ENCODE measurements around the gene ZNF547.

Gene ZNF547

GRCh38 chr19:57362997-57363687 is at the start of gene ZNF547, which contains the start of gene TRAPPC2B:
Gene ZNF547 (plus strand): TSS chr19:57363551. CDS start chr19:57368556, 5,005 bp downstream.
Gene TRAPPC2B (plus strand): TSS chr19:57363551. CDS start chr19:57364834, 1,283 bp downstream.
- TF ChIP-seq POLR2A (IDR thresholded peaks at IDR 0.05; ENCODE audit: low read depth, low read length): peak; percentile 94
- peak; percentile 97 for DNase-seq (ENCODE audit: insufficient read length, low spot score)
- peak; percentile 89 for FAIRE-seq

GRCh38 chr19:57314146-57314545 is 49.2 kb upstream of the ZNF547 start:
- DNase-seq (ENCODE audit: insufficient read length, low spot score) (no peak), FAIRE-seq (no peak)
- TF ChIP-seq POLR2A (IDR thresholded peaks at IDR 0.05; ENCODE audit: low read depth, low read length): no peak

DNA sequence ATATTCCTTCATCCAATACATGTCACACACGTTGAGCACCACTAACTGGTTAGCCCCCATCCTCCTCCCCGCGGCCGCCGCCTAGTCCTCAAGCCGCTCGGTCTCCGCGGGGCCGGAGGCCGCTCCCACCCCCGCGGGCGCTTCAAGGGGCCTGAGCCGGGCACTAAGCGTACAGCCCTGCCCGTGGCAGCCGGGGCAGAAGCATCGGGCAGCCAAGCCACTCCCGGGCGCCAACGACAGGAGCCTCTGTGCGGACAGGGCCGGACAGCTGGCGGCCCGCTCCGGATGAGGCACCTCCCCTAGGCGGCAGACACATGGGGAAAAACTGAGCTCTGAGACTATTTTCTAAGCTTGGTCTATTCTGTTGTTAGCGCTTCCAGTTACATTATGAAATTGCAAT is 45.8 kb upstream of the ZNF547 start:
- DNase-seq (ENCODE audit: insufficient read length, low spot score) (no peak), FAIRE-seq (no peak)
- TF ChIP-seq POLR2A (IDR thresholded peaks at IDR 0.05; ENCODE audit: low read depth, low read length): no peak

- no peak for TF ChIP-seq POLR2A (IDR thresholded peaks at IDR 0.05; ENCODE audit: low read depth, low read length)
- DNase-seq (ENCODE audit: insufficient read length, low spot score) (no peak), FAIRE-seq (no peak)
These were observed 43.5 kb upstream of the ZNF547 start for GRCh38 chr19:57319869-57320179.

GRCh38 chr19:57320180-57321084 is 42.9 kb upstream of the ZNF547 start, which contains the start of gene ZNF543:
Gene ZNF543 (plus strand): TSS chr19:57320472. CDS start chr19:57320854, 382 bp downstream.
- peak; percentile 95 for FAIRE-seq
- peak; percentile 94 for TF ChIP-seq POLR2A (IDR thresholded peaks at IDR 0.05; ENCODE audit: low read depth, low read length)
- DNase-seq (ENCODE audit: insufficient read length, low spot score): peak; percentile 99

DNA sequence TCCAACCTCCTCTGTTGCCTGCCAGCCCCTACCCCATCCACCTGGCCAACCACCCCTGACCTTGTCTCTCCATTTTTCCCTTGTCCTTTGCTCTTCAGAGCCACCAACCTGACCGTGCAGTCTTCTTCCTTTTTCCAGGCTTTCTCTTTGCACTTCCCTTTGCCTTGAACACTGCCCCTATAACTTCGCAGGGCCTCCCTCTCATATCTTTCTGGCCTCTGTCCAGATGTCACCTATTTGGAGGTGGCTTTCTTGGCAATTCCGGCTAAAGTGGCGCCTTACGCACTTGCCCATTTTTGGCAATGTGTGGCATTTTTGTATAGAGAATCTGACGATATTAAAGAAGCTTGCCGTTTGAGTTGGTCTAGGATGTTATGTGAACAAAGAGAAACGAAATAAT is 42.2 kb upstream of the ZNF547 start:
- no peak for FAIRE-seq
- no peak for DNase-seq (ENCODE audit: insufficient read length, low spot score)
- TF ChIP-seq POLR2A (IDR thresholded peaks at IDR 0.05; ENCODE audit: low read depth, low read length): no peak

- DNase-seq (ENCODE audit: insufficient read length, low spot score) (no peak), FAIRE-seq (no peak)
- TF ChIP-seq POLR2A (IDR thresholded peaks at IDR 0.05; ENCODE audit: low read depth, low read length): no peak
These were observed 41.6 kb upstream of the ZNF547 start for GRCh38 chr19:57321751-57322150.

- TF ChIP-seq POLR2A (IDR thresholded peaks at IDR 0.05; ENCODE audit: low read depth, low read length): no peak
- DNase-seq (ENCODE audit: insufficient read length, low spot score) (no peak), FAIRE-seq (no peak)
These were observed 38.4 kb upstream of the ZNF547 start for GRCh38 chr19:57324992-57325391.

DNA sequence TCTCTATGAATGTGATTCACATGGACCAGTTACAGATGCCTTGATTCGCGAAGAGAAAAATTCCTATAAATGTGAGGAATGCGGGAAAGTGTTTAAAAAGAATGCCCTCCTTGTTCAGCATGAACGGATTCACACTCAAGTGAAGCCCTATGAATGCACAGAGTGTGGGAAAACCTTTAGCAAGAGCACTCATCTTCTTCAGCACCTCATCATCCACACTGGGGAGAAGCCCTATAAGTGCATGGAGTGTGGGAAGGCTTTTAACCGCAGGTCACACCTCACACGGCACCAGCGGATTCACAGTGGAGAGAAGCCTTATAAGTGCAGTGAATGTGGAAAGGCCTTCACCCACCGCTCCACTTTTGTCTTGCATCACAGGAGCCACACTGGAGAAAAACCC is 35.4 kb upstream of the ZNF547 start:
- no peak for DNase-seq (ENCODE audit: insufficient read length, low spot score)
- no peak for FAIRE-seq
- TF ChIP-seq POLR2A (IDR thresholded peaks at IDR 0.05; ENCODE audit: low read depth, low read length): no peak

DNA sequence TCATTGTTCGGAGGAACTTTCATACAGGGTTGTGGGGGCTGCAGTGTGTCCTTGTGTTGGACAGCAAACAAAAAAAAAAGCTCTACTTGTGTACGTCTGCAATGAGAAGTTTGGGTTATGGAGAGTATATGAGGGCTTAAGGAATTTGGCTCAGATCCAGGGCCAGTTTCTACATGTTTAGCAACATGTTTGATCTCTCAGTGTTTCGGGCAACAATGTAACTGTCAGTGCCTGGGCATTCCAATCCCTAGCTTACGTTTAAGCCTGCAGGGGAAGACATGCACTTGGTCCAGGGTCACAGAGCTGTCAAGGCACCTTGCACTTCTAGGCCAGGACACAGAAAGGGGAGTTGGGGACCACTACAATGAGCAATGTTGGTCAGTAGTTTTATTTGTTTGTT is 29.2 kb upstream of the ZNF547 start:
- TF ChIP-seq POLR2A (IDR thresholded peaks at IDR 0.05; ENCODE audit: low read depth, low read length): no peak
- FAIRE-seq (no peak), DNase-seq (ENCODE audit: insufficient read length, low spot score) (no peak)

DNA sequence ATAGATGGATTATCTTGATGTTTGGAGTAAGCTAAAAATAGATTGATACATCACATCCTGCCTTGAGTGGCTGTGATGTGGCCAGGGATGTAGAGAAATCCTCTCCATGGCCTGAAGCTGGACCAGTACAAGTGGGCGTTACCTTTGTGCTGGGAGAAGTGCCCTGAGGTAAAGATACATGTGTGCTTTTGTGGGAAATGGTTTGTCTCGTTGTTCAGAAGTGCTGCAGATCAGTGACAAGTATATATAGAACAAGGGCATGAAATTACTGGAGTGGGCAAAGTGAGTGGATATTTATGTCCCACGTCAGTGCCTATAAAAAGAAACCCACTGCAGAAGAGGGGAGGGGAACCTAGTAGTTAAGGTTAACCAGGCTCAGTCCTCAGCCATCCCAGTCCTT is 24.5 kb upstream of the ZNF547 start:
- DNase-seq (ENCODE audit: insufficient read length, low spot score) (no peak), FAIRE-seq (no peak)
- TF ChIP-seq POLR2A (IDR thresholded peaks at IDR 0.05; ENCODE audit: low read depth, low read length): no peak

DNA sequence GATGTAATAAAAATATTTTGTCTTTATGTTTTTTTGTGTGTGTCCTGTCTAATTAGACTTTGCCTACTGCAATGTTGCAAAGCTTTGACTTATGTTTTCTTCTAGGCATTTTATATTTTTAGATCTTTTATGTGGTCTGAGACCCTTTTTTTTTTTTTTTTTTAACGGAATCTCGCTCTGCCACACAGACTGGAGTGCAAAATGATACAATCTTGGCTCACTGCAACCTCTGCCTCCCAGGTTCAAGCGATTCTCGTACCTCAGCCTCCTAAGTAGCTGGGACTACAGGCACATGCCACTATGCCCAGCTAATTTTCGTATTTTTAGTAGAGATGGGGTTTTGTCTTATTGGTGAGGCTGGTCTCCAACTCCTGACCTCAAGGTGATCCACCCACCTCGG is 20.8 kb upstream of the ZNF547 start:
- DNase-seq (ENCODE audit: insufficient read length, low spot score) (no peak), FAIRE-seq (no peak)
- no peak for TF ChIP-seq POLR2A (IDR thresholded peaks at IDR 0.05; ENCODE audit: low read depth, low read length)

DNA sequence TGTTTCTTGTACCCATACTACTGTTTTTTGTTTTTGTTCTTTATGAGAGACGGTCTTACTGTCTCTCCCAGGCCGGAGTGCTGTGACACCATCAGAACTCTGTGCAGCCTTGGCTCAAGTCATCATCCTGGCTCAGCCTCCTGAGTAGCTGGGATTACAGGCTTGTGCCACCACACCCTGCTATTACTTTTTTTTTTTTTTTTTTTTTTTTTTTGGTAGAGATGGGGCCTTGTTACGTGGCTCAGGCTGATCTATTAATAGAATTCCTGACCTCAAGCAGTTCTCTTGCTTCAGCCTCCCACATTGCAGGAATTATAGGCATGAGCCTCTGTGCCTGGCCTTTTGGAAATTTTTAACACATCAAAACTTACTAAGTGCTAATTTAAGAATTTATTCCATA is 15.2 kb upstream of the ZNF547 start:
- DNase-seq (ENCODE audit: insufficient read length, low spot score): peak; percentile 28
- TF ChIP-seq POLR2A (IDR thresholded peaks at IDR 0.05; ENCODE audit: low read depth, low read length): no peak
- FAIRE-seq: no peak

All from H54 (cell line).